ENCODE measurements around the gene SORBS1.

DNA sequence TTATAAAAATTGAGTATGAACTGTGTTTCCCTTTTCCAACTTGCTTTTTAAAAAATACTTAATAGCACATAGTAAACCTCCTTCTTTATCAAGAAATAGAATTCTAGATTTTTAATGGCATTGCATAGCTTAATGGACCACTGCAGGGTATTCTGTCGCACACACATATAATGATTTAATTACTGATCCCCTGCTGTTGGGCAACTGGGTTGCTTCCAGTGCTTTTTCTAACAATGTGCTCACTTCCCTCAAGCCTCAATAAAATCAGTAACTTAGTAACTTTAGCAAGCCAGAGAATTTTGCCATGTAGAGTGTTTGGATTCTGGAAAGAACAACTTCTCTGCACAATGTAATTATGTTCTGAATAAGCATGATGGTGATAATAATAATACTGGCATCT lies 221.3 kb downstream of the SORBS1 start:
- TF ChIP-seq, protein P1, sequence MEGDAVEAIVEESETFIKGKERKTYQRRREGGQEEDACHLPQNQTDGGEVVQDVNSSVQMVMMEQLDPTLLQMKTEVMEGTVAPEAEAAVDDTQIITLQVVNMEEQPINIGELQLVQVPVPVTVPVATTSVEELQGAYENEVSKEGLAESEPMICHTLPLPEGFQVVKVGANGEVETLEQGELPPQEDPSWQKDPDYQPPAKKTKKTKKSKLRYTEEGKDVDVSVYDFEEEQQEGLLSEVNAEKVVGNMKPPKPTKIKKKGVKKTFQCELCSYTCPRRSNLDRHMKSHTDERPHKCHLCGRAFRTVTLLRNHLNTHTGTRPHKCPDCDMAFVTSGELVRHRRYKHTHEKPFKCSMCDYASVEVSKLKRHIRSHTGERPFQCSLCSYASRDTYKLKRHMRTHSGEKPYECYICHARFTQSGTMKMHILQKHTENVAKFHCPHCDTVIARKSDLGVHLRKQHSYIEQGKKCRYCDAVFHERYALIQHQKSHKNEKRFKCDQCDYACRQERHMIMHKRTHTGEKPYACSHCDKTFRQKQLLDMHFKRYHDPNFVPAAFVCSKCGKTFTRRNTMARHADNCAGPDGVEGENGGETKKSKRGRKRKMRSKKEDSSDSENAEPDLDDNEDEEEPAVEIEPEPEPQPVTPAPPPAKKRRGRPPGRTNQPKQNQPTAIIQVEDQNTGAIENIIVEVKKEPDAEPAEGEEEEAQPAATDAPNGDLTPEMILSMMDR (IDR thresholded peaks at IDR 0.05; ENCODE audit: insufficient read depth, low read depth, low read length), result no peak
- no peak for TF ChIP-seq EZH2 (IDR thresholded peaks at IDR 0.05; ENCODE audit: insufficient read depth, low read length)

All from astrocyte (in vitro differentiated cells and primary cell).